Measurements from ENCODE around the gene SSR1.
"Not testable (repeated sequence)": the region's sequence is repeated elsewhere in the genome, so short reads cannot be mapped to it uniquely, and the experiment has no call there.

SSR1 gene

GRCh38 chr6:7312616-7313504 is at the start of gene SSR1:
Gene SSR1 (minus strand): TSS chr6:7313199. CDS start chr6:7313120, 79 bp downstream.
- peak; percentile 95 for DNase-seq

GRCh38 chr6:7351916-7352315 is 38.9 kb upstream of the SSR1 start:
- DNase-seq, result not testable (repeated sequence)

DNA sequence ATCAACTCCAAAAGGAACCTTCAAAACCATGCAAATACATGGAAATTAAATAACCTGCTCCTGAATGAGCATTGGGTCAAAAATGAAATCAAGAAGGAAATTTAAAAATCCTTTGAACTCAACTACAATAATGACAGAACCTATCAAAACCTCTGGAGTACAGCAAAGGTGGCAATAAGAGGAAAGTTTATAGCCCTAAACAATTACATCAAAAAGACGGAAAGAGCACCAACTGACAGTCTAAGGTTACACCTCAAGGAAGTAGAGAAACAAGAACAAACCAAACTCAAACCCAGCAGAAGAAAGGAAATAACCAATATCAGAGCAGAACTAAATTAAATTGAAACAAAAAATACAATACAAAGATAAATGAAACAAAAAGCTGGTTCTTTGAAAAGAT is 37.6 kb upstream of the SSR1 start:
- DNase-seq, result not testable (repeated sequence)

DNA sequence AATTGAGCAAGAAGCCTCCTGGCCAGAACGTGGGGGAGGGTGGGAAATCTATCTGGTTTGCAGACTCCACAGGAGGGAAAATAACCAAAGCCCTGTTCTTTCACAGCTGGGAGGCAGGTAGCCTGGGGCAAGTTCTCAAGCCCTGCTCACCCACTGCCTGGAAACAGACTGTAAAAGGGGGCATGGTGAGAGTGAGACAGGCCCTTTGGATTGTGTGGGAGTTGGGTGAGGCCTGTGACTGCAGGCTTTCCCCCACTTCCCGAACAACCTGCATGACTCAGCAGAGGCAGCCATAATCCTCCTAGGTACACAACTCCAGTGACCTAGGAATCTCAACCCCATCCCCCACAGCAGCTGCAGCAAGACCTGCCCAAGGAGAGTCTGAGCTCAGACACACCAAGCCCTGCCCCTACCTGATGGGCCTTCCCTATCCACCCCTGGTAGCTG is 34.6 kb upstream of the SSR1 start:
- DNase-seq, result not testable (repeated sequence)

DNA sequence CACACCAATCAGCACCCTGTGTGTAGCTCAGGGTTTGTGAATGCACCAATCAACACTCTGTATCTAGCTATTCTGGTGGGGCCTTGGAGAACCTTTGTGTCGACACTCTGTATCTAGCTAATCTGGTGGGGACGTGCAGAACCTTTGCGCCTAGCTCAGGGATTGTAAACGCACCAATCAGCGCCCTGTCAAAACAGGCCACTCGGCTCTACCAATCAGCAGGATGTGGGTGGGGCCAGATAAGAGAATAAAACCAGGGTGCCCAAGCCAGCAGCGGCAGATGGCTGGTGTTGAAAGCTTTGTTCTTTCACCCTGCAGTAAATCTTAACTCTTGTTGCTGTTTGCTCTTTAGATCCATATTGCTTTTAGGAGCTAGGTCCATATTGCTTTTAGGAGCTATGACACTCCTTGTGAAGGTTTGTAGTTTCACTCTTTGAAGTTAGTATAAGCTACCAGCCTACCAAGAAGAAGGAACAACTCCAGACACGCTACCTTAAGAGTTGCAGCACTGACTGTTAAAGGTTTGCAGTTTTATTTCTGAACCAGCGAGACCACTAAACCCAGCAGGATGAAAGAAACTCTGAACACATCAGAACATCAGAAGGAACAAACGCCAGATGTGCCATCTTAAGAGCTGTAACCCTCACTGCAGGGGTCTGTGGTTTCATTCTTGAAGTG is 31.9 kb upstream of the SSR1 start:
- DNase-seq, result not testable (repeated sequence)

GRCh38 chr6:7343546-7344475 is 30.8 kb upstream of the SSR1 start:
- DNase-seq, result no peak

- no peak for DNase-seq
These were observed 29.2 kb upstream of the SSR1 start for GRCh38 chr6:7341989-7342742.

DNA sequence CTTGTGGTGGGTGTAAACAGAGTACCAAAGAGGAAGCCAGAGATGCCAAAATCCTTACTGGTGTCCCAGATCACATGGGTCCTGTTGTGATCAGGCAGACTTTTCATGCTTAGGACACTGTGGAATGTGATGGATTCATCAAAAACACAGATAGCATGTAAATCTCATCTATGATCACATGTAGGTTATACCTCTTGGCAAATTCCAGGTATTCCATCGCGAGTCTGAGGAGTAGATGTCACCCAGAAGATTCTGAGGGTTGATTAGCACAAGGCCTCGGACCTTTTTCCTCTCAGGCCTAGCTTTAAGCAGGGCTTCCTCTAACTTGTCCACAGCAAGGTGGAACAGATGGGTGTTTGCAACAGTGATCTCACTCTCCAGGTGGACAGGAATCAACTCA is 28.3 kb upstream of the SSR1 start:
- DNase-seq, result no peak

DNA sequence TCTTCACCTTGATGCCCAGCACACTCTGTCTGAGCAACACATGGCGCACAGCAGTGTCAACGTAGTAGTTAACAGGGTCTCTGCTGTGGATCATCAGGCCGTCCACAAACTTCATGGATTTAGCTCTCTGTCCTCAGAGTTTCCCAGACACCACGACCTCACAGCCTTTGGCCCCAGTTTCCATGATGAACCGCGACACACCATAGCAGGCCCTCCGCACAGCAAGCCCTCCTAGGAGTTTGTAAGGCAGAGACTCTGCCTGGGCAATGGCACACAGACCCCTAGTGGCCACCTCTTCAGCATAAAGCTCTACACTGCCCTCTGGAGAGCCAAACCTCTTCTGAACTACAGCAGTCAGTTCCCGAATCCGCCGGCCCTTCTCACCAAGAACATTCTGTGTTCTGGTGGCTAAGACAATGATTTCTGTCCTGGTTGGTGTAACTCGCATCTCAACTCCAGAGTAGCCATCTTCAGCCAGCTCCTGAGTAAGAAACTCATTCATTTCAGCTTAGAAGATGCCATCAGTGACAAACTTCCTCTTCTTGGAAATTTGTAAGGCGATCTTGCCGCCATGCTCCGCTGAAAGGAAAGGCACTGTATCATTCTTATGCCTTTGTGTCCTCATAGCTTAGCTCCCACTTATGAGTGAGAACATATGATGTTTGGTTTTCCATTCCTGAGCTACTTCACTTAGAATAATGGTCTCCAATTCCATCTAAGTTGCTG is 26.2 kb upstream of the SSR1 start:
- not testable (repeated sequence) for DNase-seq

DNA sequence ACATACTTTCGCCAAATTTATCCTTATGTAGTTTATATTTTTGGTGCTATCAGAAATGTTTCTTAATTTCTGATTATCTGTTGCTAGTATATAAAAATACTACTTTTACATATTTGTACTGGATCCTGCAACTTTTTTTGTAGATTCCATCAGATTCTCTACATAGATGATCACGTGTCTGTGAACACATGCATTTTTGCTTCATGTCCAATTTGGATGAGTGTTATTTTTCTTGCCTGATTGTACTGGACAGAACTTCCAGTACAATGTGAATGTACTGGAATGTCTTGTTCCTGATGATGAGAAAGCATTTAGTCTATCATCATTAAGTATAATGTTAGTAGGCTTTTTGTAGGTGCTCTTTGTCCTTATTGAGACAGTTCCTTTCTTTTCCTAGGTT is 25.0 kb upstream of the SSR1 start:
- DNase-seq, result no peak

DNA sequence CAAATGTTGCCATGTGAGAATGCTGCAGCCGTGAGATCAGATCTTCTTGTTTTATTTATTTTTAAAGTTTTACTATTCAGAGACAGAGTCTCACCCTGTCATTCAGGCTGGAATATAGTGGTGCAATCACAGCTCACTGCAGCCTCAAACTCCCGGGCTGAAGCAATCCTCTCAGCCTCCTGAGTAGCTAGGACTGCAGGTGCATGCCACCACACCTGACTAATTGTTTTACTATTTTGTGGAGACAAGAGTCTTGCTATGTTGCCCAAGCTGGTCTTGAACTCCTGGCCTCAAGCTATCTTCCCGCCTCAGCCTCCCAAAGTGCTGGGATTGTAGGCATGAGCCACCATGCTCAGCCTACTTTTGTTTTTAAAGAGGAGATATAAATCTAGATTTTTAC is 22.5 kb upstream of the SSR1 start:
- no peak for DNase-seq

DNA sequence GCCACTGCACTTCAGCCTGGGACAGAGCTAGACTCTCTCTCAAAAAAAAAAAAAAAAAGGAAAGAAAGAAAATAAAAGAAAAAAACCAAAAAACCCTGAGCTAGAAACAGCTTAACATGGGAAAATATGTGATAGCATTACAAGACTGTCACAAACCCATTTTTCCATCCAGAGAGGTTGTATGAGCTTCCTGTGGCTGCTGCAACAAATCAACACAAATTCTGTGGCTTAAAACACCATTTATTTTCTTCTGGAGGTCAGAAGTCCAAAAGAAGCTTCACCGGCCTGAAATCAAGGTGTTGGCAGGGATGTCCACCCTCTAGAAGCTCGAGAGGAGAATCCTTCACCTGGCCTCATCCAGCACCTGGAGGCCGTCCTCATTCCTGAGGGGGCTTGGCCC is 21.7 kb upstream of the SSR1 start:
- no peak for DNase-seq

- DNase-seq, result no peak
These were observed 19.2 kb upstream of the SSR1 start for GRCh38 chr6:7332090-7332745.

GRCh38 chr6:7331452-7331851 is 18.5 kb upstream of the SSR1 start:
- no peak for DNase-seq

GRCh38 chr6:7328243-7328642 is 15.2 kb upstream of the SSR1 start:
- no peak for DNase-seq

DNA sequence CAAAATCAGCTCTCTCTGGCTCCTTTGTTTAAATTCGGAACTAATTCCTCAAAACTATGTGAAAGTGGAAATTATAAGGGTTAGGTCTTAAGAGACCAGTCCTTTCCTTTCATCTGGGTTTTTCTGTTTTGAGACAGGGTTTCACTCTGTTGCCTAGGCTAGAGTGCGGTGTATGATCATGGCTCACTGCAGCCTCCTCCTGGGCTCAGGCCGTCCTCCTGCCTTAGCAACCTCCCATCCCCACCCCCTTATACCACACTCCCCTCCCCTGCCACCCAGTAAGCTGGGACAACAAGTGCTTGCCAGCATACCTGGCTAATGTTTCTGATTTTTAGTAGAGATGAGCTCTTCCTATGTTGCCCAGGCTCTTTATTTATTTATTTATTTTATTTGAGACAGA is 12.8 kb upstream of the SSR1 start:
- no peak for DNase-seq

DNA sequence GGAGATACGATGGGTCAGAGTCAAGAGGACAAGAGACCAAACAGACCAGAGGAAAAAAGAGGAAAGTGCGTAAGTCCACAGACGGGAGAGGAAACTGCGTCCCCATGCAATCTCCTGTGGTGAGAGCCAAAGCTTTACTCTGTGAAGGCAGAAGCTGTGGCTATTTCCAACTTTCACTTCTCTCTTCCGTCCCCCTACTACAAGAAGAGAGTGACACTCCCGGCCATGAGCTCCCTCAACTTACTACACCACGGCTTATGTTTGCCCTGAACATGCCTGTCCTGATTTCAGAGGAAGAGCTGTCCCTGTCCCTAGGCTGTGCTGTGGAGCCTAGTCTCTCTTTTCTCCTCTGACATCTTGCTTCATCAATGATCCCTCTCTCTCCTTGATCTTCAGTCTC is 11.5 kb upstream of the SSR1 start:
- no peak for DNase-seq

- DNase-seq, result no peak
These were observed 10.1 kb upstream of the SSR1 start for GRCh38 chr6:7323074-7323473.

DNA sequence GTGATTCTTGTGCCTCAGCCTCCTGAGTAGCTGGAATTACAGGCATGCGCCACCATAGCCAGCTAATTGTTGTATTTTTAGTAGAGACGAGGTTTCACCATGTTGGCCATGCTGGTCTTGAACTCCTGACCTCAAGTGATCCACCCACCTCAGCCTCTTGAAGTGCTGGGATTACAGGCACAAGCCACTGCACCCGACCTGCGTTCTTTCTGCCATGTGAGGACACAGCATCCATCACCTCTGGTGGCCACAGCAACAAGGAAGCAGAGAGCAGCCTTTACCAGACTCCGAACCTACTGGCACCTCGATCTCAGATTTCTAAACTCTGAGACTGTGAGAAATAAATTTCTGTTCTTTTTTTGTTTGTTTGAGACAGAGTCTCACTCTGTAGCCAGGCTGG is 8.9 kb upstream of the SSR1 start:
- DNase-seq, result not testable (repeated sequence)

DNA sequence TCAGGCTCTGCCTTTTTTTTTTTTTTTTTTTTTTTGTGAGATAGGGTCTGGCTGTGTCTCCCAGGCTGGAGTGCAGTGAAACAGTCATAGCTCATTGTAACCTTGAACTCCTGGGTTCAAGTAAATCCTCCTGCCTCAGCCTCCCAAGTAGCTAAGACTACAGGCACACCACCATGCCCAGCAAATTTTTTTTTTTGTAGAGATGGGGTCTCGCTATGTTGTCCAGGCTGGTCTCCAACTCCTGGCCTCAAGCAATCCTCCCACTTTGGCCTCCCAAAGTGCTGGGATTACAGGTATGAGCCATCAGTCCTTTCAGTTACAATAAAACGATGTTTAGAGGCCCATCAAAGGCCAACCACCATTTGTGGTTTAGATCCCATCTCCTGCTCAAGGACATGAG is 6.4 kb upstream of the SSR1 start:
- DNase-seq, result not testable (repeated sequence)

- DNase-seq, result no peak
These were observed 4.5 kb upstream of the SSR1 start for GRCh38 chr6:7317538-7317937.

Data from activated CD4-positive, CD25-positive, alpha-beta regulatory T cell treated with anti-CD3 and anti-CD28 coated beads, Interleukin-2, amount 50 U/mL, for 72 hours (primary cell).